GM23248 (cell line): Measurements from ENCODE around the gene TMEM271. TPM values are rescaled to one million over a fixed set of nuclear protein-coding genes. Genes with fewer than 3 reads are reported as not detected.

Experiments used
- DNase-seq: peaks from one replicate; pipeline ENCODE4 v3.0.0-alpha.2; 2015
- H2AFZ ChIP-seq: fragments of 200-600 bp; sonication (generic); 2 replicates; pipeline ENCODE4 v1.6.1; 2016; ENCODE audit warnings: antibody characterized with exemption
- H3F3A ChIP-seq: fragments of 200-600 bp; sonication (generic); 2 replicates; pipeline ENCODE4 v1.6.1; 2016; ENCODE audit warnings: mild to moderate bottlenecking, antibody characterized with exemption, mixed run types; ENCODE audit not compliant: insufficient read depth
- H3K27ac ChIP-seq: fragments of 200-600 bp; sonication (generic); 2 replicates; pipeline ENCODE4 v1.5.1; 2016; ENCODE audit warnings: mild to moderate bottlenecking
- H3K27me3 ChIP-seq: fragments of 200-600 bp; sonication (generic); replicated peaks from 2 replicates; pipeline ENCODE4 v1.6.1; 2016; ENCODE audit warnings: mild to moderate bottlenecking; ENCODE audit not compliant: insufficient read depth
- H3K36me3 ChIP-seq: fragments of 200-600 bp; sonication (generic); 2 replicates; pipeline ENCODE4 v1.6.1; 2016; ENCODE audit warnings: low read depth, mild to moderate bottlenecking
- H3K4me1 ChIP-seq: fragments of 200-600 bp; sonication (generic); 2 replicates; pipeline ENCODE4 v1.6.1; 2016; ENCODE audit warnings: mild to moderate bottlenecking; ENCODE audit not compliant: insufficient read depth
- H3K4me2 ChIP-seq: fragments of 200-600 bp; sonication (generic); one replicate; pipeline ENCODE4 v1.6.1; 2016; ENCODE audit warnings: mild to moderate bottlenecking; ENCODE audit not compliant: unreplicated experiment
- H3K4me3 ChIP-seq: fragments of 200-600 bp; sonication (generic); 2 replicates; pipeline ENCODE4 v1.5.1; 2016; ENCODE audit warnings: mild to moderate bottlenecking
- H3K79me2 ChIP-seq: fragments of 200-600 bp; sonication (generic); 2 replicates; pipeline ENCODE4 v1.6.1; 2016; ENCODE audit warnings: mild to moderate bottlenecking; ENCODE audit not compliant: insufficient read depth
- H3K9ac ChIP-seq: fragments of 200-600 bp; sonication (generic); 2 replicates; pipeline ENCODE4 v1.6.1; 2016; ENCODE audit warnings: mild to moderate bottlenecking
- H3K9me2 ChIP-seq: fragments of 200-600 bp; sonication (generic); 2 replicates; pipeline ENCODE4 v1.6.1; 2016; ENCODE audit warnings: mixed run types, mild to moderate bottlenecking, moderate library complexity; ENCODE audit not compliant: insufficient read depth
- H3K9me3 ChIP-seq: fragments of 200-600 bp; sonication (generic); one replicate; pipeline ENCODE4 v1.6.1; 2017; ENCODE audit warnings: low read depth
- H4K20me1 ChIP-seq: fragments of 200-600 bp; sonication (generic); 2 replicates; pipeline ENCODE4 v1.6.0; 2016; ENCODE audit not compliant: insufficient read depth
- EZH2 ChIP-seq: fragments of 200-600 bp; sonication (generic); IDR thresholded peaks from 2 replicates; pipeline ENCODE4 v1.6.1; 2018; ENCODE audit warnings: antibody characterized with exemption, mild to moderate bottlenecking; ENCODE audit not compliant: insufficient read depth, poor library complexity, severe bottlenecking
- EZH2phosphoT487 ChIP-seq: fragments of 200-600 bp; sonication (generic); IDR thresholded peaks from 2 replicates; pipeline ENCODE4 v1.6.1; 2018; ENCODE audit warnings: antibody characterized with exemption, moderate library complexity, mild to moderate bottlenecking, low read depth; ENCODE audit not compliant: insufficient read depth
- WGBS, 2 experiments: methylation state at CpG; one replicate each; pipeline ENCODE4 v1.1.6; 2015 to 2017; ENCODE audit warnings: low lambda C conversion rate in 2 of 2, low coverage in 1 of 2; ENCODE audit errors: missing lambda C conversion rate in 2 of 2; 5-methylcytosine and 5-hydroxymethylcytosine counted together
- in situ Hi-C: fragments of 300-500 bp; cut with MboI; formaldehyde crosslinking; loops from 2 replicates; pipeline ENCODE4 v1.15.0; 2020
- polyA plus RNA-seq: library from polyadenylated mRNA; unstranded; fragments of >200 nt; fragmentation: Nextera tagmentation; extraction: Ambion mirVana; gene quantifications from 2 replicates; pipeline ENCODE4 v1.2.1, GENCODE V29; 2016
- total RNA-seq: library from RNA; depleted of rRNA; stranded (reverse); fragments of >200 nt; shearing (Covaris generic); gene quantifications from 2 replicates; pipeline ENCODE4 v1.2.3, GENCODE V29; 2014

TMEM271 gene
- total and polyA plus RNA-seq, 2 experiments from 2014 or later: not detected

DNA sequence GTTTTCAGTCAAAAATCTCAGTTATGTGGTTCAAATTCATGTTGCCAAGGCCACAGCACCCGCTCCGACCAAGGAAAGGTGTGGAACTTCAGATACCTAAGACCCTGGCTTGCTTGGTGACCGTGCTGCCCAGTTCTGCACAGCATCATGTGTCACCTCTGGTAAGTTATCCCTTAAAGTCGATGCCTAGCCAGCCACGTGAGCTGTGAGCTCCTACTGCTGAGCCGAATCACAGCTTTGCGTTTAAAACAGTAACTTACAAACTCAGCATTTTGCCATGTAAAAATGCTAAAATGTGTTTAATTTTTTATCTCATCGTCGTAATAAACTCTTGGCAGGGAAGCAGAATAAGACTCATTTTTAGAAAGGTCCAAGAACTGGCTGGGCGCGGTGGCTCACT, 5.3 kb downstream of the TMEM271 start:
- no peak for TF ChIP-seq EZH2
- TF ChIP-seq EZH2phosphoT487: no peak
- Histone ChIP-seq H3K36me3 (no peaks in the 10 kb centered on the region), H3F3A (no peaks in the 10 kb centered on the region), H3K27me3 (peaks cover 20% of the 10 kb centered on the region), H4K20me1 (no peaks in the 10 kb centered on the region), H3K79me2 (no peaks in the 10 kb centered on the region), H3K4me1 (no peaks in the 10 kb centered on the region), H3K27ac (no peak overlapping the region), H3K9me3 (no peaks in the 10 kb centered on the region), H2AFZ (no peak overlapping the region), H3K9me2 (no peaks in the 10 kb centered on the region), H3K4me2 (no peak overlapping the region), H3K4me3 (no peak overlapping the region), H3K9ac (no peak overlapping the region)
- WGBS, 2 experiments: 47 to 51% methylated on average over 11 of the region's 11 CpGs
- in situ Hi-C loops: no loop called here
- DNase-seq: no peak

DNA sequence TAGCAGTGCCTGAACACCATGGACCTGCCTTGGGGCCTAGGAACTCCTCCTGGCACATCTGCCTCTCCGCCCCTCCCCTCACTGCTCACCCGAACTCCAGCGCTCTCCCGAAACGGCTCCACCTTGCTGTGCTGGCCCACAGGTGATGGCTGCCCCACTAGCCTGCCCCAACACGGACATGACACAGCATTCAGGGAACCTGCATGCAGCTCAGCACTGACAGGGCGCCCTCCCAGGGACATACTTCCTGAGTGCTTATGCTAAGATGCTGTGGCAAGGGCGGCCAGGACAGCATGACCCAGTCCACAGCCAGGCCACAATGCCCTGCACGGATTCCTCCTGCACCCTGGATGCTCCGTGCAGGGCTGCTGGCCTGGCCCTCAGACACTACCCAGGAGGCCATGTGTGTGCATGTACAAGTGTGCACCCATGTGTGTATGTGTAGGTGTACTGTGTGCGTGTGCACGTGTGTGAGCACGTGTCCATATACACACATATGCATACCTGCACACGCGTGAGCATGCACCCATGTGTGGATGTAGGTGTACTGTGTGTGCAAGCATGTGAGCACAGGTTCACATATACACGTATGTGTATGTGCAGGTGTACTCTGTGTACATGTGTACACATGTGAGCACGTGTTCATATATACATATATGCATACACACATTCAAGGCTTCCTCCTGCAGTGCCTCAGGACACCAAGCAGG, 6.0 kb downstream of the TMEM271 start:
- H3K9ac ChIP-seq: no peak overlapping the region
- H3K9me3 ChIP-seq: no peaks in the 10 kb centered on the region
- no peak overlapping the region for H3K27ac ChIP-seq
- no peaks in the 10 kb centered on the region for H3K9me2 ChIP-seq
- in situ Hi-C loops: no loop called here
- H2AFZ ChIP-seq: no peak overlapping the region
- DNase-seq: no peak
- H3K4me3 ChIP-seq: no peak overlapping the region
- no peaks in the 10 kb centered on the region for H3F3A ChIP-seq
- WGBS, 2 experiments: 50 to 67% methylated on average over 17 of the region's 17 CpGs
- H3K4me1 ChIP-seq: no peaks in the 10 kb centered on the region
- H3K27me3 ChIP-seq: peaks cover 20% of the 10 kb centered on the region
- no peaks in the 10 kb centered on the region for H3K36me3 ChIP-seq
- H3K79me2 ChIP-seq: no peaks in the 10 kb centered on the region
- no peak overlapping the region for H3K4me2 ChIP-seq
- no peak for TF ChIP-seq EZH2phosphoT487
- TF ChIP-seq EZH2: no peak
- H4K20me1 ChIP-seq: no peaks in the 10 kb centered on the region

DNA sequence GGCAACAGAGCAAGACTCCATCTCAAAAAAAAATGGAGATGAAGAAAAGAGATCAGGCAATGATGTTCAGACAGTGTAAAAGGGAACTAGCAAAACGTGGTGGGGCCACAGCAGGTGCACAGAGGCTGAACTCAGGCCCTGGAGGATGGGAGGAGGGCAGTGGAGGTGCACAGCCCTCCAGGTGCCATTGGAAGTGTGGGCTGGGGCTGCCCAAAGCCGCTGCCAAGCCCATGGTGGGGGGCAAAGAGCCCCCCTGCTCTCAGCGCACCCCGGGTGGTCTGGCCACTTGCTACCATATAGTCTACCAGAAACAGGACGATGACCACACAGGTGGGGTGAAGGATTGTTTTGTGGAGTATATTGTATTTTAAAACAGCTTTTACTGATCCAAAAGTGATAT, 7.1 kb downstream of the TMEM271 start:
- WGBS, 2 experiments: 42 to 54% methylated on average over 4 to 5 of the region's 5 CpGs
- no peak overlapping the region for H3K4me3 ChIP-seq
- in situ Hi-C loops: no loop called here
- no peak overlapping the region for H3K9ac ChIP-seq
- no peak for TF ChIP-seq EZH2phosphoT487
- TF ChIP-seq EZH2: no peak
- no peaks in the 10 kb centered on the region for H3K79me2 ChIP-seq
- H2AFZ ChIP-seq: no peak overlapping the region
- no peaks in the 10 kb centered on the region for H3F3A ChIP-seq
- H3K36me3 ChIP-seq: no peaks in the 10 kb centered on the region
- H3K9me2 ChIP-seq: no peaks in the 10 kb centered on the region
- H4K20me1 ChIP-seq: no peaks in the 10 kb centered on the region
- DNase-seq: no peak
- H3K27me3 ChIP-seq: peaks cover 12% of the 10 kb centered on the region
- H3K4me1 ChIP-seq: no peaks in the 10 kb centered on the region
- no peak overlapping the region for H3K27ac ChIP-seq
- no peak overlapping the region for H3K4me2 ChIP-seq
- no peaks in the 10 kb centered on the region for H3K9me3 ChIP-seq

DNA sequence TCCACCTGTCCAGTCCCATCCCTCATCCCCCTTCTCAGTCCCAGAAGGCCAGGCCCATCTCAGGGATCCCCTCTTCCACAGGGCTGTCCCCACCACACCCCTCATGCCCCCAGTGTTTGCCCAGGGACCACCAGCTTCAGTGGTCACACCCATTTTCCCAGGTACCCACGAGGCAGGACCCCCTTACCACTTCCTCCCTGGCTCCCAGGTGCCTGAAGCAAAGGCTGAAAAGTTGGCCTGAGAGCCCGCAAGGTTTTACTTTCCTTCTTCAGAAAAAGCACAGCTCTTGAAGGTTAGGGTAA, 7.8 kb downstream of the TMEM271 start:
- H3K9ac ChIP-seq: no peak overlapping the region
- peaks cover 6% of the 10 kb centered on the region; the same call in 1 of the 2 replicates for H3K27me3 ChIP-seq
- no peak overlapping the region for H3K4me3 ChIP-seq
- DNase-seq: no peak
- no peak overlapping the region for H2AFZ ChIP-seq
- H3K9me3 ChIP-seq: no peaks in the 10 kb centered on the region
- no peak overlapping the region for H3K27ac ChIP-seq
- in situ Hi-C loops: no loop called here
- no peak overlapping the region for H3K4me2 ChIP-seq
- H3K36me3 ChIP-seq: no peaks in the 10 kb centered on the region
- no peaks in the 10 kb centered on the region for H3K9me2 ChIP-seq
- H3K79me2 ChIP-seq: no peaks in the 10 kb centered on the region
- H3K4me1 ChIP-seq: no peaks in the 10 kb centered on the region
- TF ChIP-seq EZH2phosphoT487 (no peak), EZH2 (no peak)
- no peaks in the 10 kb centered on the region for H4K20me1 ChIP-seq
- 22 to 33% methylated on average over 2 of the region's 2 CpGs for WGBS, 2 experiments
- H3F3A ChIP-seq: no peaks in the 10 kb centered on the region
